NCI-H187 treated with DMSO at 0.1 percent for 48 hours (cell line): ENCODE results near the gene MRI1.

Source experiments
- DNase-seq: peaks from one replicate; lab custom pipeline; 2025; lab: John Stamatoyannopoulos, UW

MRI1 gene

GRCh38 chr19:13794757-13795589 is 30.7 kb downstream of the MRI1 start, which contains the start of gene ZSWIM4:
Gene ZSWIM4, plus strand, starts transcription at chr19:13795443. Its CDS starts 206 bp downstream, at chr19:13795649.
- peak; percentile 55 for DNase-seq

GRCh38 chr19:13795595-13796300 is 31.4 kb downstream of the MRI1 start:
- no peak for DNase-seq

GRCh38 chr19:13796301-13797057 is 32.2 kb downstream of the MRI1 start:
- DNase-seq = no peak

- no peak for DNase-seq
Measured at GRCh38 chr19:13797058-13797440, 32.7 kb downstream of the MRI1 start.

GRCh38 chr19:13797870-13798269 is 33.5 kb downstream of the MRI1 start:
- DNase-seq = no peak

GRCh38 chr19:13799669-13800068 is 35.3 kb downstream of the MRI1 start:
- no peak for DNase-seq

- DNase-seq = no peak
Measured at GRCh38 chr19:13803038-13803437, 38.7 kb downstream of the MRI1 start.

GRCh38 chr19:13804830-13805683 is 40.7 kb downstream of the MRI1 start:
- no peak for DNase-seq

GRCh38 chr19:13806728-13807127 is 42.4 kb downstream of the MRI1 start:
- no peak for DNase-seq

- DNase-seq = no peak
Measured at GRCh38 chr19:13807421-13808021, 43.2 kb downstream of the MRI1 start.

GRCh38 chr19:13808856-13809255 is 44.5 kb downstream of the MRI1 start:
- no peak for DNase-seq

- DNase-seq = no peak
Measured at GRCh38 chr19:13812544-13812943, 48.2 kb downstream of the MRI1 start.

GRCh38 chr19:13813147-13813546 is 48.8 kb downstream of the MRI1 start:
- DNase-seq = no peak

GRCh38 chr19:13814550-13814949 is 50.2 kb downstream of the MRI1 start:
- no peak for DNase-seq

GRCh38 chr19:13817018-13817614 is 52.8 kb downstream of the MRI1 start:
- DNase-seq = no peak

GRCh38 chr19:13817615-13818371 is 53.5 kb downstream of the MRI1 start:
- peak; percentile 44 for DNase-seq

GRCh38 chr19:13819238-13819637 is 54.9 kb downstream of the MRI1 start:
- no peak for DNase-seq

GRCh38 chr19:13821292-13821691 is 57.0 kb downstream of the MRI1 start:
- DNase-seq = no peak

GRCh38 chr19:13823256-13823655 is 58.9 kb downstream of the MRI1 start:
- no peak for DNase-seq
